ENCODE measurements around the gene ZFHX3.

GRCh38 chr16:72875291-72876031 lies 172.5 kb downstream of the ZFHX3 start:
- TF ChIP-seq POLR2A (IDR thresholded peaks at IDR 0.05; ENCODE audit: control extremely low read depth in 1 of 2, low read depth in 2 of 2, low read length in 2 of 2) (no peak), CTBP2 (IDR thresholded peaks at IDR 0.05; ENCODE audit: borderline replicate concordance, insufficient read depth, insufficient read length, low read length) (no peak), POLR2AphosphoS5 (IDR thresholded peaks at IDR 0.05; ENCODE audit: low read depth, low read length) (no peak), RAD21 (IDR thresholded peaks at IDR 0.05 in 1 of 2, conservative IDR thresholded peaks at IDR 0.05 in 1 of 2; ENCODE audit: low read depth in 2 of 2, low read length in 2 of 2) (no peak), CBX5 (IDR thresholded peaks at IDR 0.05; ENCODE audit: low read depth, low read length) (no peak), TBP (IDR thresholded peaks at IDR 0.05; ENCODE audit: low read depth, low read length) (no peak)
